CD4-positive, alpha-beta T cell treated with Interferon gamma for 1 hour (primary cell): ENCODE measurements around the gene ZC3HAV1.
"Not testable (repeated sequence)": the region's sequence is repeated elsewhere in the genome, so short reads cannot be mapped to it uniquely, and the experiment has no call there.

ENCODE experiments used
- DNase-seq: peaks from one replicate; pipeline ENCODE4 v3.0.0-alpha.2; 2020

ZC3HAV1 gene

DNA sequence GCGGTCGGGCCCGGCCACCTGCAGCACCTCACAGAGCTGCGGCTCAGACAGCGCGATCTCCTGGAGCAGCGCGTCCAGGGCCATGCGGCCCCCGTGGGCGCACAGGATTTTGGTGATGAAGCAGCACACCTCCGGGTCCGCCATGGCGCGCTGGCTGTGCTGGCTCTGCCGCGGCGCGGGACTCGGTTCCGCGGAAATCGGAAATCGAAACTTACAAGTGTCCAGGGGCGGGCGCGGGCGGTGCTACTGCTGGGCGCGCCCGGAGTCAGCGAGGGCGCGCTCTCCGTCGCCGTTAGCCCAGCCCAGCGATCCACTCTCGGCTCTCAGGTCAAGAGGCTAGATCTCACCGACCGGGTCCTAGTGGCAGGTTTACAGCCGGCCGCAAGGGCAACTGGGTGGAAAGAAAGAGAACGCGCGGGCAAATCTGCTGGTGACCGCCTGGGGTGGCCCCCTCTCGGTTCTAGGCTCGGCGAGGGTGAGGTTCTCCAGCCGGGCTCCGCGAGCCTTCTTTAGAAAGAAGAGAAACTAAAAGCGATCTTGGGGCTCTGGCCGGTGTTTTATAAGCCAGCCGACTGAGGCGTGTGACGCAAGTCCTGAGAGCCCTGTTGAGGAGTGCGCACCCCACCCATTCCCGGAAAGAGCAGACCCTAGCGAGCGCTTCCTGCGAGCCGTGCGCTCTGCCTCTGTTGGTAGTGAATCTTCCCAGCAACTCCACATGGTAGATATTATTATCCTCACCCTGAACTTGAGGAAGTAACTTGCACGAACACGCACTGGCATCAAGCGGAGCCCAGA is at the start of gene ZC3HAV1:
Gene ZC3HAV1, minus strand, starts transcription at position 533 of the 795 bp plus-strand sequence. Its CDS starts 389 bp downstream, at position 144.
- DNase-seq = peak; percentile 95

DNA sequence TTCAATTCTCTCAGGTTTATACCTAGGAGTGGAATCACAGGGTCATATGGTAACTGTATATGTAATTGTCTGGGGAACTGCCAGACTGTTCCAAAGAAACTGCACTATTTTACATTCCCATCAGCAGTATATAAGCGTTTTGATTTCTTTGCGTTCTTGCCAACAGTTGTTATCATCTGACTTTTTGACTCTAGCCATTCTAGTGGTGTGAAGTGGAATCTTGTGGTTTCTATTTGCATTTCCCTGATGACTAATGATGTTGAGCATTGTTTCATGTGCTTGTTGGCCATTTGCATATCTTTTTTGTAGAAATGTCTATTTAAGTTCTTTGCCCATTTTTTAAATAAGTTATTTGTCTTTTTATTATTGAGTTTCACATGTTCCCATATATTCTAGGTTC is 44.3 kb upstream of the ZC3HAV1 start:
- no peak for DNase-seq

DNA sequence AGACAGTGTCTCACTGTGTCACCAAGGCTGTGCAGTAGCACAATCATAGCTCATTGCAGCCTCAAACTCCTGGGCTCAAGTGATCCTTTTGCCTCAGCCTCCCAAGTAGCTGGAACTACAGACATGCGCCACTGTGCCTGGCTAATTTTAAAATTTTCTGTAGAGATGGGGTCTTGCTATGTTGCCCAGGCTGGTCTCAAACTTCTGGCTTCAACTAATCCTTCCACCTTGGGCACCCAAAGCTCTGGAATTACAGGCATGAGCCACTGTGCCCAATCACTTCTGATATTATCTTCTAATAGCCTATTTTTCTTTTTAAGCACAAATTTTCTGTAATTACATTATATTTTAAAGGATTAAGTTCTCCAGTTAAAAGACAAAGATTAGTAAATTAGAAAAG is 42.6 kb upstream of the ZC3HAV1 start:
- no peak for DNase-seq

DNA sequence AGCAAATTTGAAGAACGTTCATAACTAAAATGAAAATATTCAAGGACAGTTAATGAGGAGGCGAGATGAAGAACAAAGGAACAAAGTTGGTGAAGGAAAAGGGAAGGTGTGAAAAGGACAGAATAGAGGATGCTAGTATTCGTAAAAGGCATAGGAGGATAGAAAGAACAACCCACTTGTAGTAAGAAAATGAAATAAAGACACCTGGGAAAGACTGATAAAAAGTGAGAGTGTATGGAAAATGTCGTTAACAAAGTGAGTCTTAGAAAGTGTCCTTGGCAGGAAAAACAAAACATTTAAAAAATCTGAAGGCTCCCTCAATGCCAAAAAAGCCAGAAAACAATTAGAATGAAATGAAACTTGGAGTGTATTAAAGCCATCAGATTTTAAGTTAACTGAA is 29.6 kb upstream of the ZC3HAV1 start:
- DNase-seq = no peak

DNA sequence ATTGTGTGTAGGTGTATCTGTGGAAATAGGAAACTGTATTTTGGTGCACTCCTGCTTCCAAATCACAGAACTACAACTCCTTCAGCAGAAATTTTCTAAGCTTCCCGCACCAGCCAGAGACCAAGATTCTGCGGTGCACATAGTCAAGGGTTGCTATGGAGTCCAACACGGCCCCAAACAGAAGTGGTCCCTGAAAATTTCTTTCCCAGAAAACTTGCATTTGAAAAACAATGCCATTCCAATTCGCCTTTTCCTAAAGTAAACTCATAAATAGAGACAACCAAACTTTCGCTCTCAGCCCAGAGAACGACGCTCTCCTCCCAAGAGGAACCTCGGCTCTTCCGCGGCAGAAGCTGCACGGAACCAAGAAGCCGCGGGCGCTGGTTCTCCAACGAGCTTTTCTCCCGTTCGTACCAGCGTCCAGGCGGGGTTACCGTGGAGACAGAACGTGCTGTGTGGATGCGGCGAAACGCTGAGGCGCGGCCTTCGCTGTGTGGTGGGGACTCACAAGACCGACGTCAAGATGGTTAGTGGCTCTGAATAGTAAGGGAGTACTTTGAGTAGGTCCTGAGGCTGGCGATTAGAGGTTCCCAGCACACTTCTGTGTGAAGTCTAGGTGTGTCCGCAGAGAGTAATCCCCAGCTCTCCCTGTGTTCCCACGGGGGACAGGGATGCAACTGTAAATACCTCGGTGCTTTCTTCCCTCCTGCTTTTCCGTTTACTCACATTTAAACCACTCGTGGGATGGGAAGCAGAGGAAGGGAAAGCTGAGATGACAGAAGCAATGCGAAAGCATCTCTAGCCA is 24.0 kb upstream of the ZC3HAV1 start:
- DNase-seq = peak; percentile 85

DNA sequence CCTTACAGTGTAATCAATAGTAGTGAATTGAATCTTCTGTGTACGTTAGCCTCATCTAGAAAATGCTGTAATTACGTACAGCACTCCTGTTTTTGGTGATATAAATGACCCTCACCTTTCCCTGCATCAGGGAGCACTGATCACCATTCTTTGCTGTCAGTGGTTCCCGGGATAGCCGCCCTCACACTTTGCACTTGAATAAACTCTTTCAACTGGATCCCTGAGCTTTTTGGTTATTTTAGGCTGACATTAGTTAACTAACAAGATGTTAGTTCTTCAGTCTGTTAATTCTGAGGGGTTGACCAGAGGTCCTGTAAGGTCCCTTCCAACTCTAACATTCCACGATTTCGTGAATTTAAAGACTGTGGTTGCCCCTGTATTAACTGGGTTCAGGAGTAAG is 23.4 kb upstream of the ZC3HAV1 start:
- no peak for DNase-seq

DNA sequence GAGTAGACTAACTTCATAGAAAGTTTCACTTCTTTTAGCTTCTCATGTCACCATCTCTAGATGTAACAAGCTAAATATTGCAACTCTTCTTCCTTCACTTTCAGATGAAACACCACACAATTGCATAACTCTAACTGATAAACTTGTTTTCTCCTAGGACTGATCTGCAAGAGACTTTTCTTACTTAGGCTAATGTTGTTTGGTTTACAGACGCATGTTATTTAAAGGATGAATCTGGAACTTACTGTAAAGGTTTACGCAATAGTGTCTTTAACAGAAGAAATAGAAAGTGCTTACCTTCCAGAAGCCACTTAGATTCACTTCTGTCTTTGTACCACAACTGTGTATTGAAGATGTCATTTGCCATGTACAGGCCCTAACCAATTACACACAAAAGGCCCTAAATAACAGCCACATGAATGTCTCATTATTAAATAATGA is 22.1 kb upstream of the ZC3HAV1 start:
- no peak for DNase-seq

DNA sequence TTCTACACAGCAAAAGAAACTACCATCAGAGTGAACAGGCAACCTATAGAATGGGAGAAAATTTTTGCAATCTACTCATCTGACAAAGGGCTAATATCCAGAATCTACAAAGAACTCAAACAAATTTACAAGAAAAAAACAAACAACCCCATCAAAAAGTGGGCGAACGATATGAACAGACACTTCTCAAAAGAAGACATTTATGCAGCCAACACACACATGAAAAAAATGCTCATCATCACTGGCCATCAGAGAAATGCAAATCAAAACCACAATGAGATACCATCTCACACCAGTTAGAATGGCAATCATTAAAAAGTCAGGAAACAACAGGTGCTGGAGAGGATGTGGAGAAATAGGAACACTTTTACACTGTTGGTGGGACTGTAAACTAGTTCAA is 20.3 kb upstream of the ZC3HAV1 start:
- not testable (repeated sequence) for DNase-seq

DNA sequence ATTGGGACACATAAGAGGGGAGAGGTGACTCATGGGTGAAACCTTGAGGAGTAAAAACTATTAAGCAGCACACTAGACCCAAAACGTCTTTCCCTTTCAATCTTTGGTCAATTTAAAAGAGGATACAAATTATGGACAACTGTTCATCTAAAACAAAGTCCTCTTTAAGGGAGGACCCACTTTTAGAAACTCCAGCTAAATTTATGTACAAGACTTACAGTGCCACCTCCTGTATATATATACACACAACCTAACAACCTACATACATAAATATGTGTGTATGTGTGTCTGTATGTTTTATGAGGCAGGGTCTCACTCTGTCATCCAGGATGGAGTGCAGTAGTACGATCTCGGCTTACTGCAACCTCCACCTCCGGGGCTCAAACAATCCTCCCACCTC is 18.1 kb upstream of the ZC3HAV1 start:
- DNase-seq = no peak

DNA sequence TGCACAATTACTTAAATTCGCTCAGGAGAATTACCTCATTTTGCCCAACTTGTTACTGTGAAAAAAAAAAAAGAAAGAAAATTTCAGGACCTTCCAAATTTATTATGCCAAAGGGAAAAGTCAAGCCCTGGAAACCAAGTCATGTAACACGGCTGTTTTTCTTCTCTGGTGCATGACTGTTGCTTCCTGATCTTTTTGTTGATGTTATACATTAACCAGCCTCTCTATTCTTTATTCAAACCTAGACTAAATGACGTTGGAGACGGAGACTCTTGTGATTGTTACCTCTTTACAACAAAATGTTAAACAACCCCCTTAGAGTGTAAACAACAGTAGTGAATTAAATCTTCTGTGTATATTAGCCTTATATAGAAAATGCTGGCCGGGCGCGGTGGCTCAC is 16.1 kb upstream of the ZC3HAV1 start:
- DNase-seq = no peak

DNA sequence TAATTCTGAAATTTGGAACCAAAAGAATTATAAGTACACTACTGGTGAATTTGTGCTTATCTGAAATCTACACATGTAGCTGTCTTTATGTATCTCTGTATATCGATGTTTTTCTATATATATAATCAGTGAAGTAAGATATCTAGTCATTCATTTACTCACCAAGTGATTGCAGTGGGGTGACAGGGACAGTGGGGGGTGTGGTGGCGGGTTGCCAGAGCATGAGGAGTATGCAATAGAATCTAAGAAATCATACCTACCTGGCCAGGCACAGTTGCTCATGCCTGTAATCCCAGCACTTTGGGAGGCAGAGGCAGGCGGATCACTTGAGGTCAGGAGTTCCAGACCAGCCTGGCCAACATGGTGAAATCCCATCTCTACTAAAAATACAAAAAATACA is 15.5 kb upstream of the ZC3HAV1 start:
- not testable (repeated sequence) for DNase-seq

DNA sequence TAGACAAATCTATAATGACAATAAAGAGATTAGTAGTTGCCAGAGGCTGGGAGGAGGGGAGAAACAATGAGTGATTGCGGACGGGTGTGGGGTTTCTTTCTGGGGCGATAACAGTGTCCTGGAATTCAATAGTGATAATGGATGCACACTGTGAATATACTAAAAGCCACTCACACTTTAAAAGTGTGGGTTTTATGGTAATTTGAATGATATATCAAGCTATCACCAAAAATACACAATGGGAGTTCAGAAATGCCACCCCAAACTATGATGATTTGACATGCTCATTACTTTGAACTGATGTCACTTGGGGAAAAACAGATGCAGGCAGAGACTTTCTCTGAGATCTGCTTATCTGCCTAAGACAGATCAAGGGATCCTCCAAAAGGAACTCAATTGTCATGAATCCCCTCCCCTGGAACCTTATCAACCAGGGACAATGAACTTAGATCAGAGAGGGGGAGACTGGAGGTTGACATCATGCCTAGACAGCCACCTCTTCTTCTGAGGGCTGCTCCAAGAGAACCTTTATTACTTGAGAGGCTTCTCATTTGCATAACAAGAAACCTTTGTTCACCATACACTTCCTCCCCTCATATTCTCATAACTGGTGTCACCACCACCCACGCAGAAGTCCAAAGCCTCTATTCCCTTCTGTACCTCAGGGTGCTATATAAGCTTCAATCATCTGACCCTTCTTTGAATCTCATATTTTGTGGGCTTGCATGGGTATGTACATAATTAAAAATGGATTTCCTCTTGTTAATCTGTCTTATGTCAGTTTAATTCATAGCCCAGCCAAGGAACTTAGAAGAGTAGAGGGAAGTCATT is 14.8 kb upstream of the ZC3HAV1 start:
- DNase-seq = no peak

DNA sequence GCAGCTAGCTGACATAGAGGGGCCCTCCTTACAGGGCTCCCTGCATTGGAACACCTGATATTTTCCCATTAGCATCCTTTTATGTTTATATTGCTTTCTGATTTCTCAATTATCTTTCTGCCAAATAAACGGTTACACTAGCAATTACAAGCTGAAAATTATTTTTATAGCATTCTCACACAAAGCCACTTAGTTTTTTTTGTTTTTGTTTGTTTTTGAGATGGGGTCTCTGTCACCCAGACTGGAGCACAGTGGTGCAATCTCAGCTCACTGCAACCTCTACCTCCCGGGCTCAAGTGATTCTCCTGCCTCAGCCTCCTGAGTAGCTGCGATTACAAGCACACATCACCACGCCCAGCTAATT is 9.9 kb upstream of the ZC3HAV1 start:
- no peak for DNase-seq

DNA sequence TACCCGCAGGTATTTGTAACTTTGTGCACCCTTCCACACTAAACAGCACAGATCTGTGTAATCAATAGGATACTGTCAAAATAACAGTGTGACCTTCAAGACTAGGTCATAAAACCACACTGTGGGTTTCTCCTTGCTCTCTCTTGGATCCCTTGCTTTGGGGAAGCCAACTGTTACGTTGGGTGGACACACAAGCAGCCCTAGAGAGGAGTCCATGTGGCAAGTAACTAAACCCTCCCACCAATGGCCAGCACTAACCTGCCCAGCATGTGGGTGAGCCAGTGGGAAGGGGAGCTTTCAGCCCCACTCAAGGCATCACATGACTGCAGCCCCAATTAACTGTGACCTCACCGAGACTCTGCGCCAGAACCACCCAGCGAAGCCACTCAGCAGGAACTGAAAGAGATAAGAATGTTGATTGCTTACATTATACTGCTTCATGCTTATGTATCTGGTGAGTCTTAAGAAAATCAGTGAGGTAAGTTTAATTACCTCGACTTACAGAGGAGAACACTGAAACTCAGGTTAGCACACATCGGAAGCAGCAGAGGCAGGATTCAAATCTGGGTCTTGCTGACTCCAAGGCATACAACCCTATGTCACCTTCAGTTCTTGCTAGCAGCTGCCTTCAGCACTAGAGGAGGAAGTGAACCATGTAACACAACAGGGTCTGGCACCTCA is 9.4 kb upstream of the ZC3HAV1 start:
- peak; percentile 52 for DNase-seq

DNA sequence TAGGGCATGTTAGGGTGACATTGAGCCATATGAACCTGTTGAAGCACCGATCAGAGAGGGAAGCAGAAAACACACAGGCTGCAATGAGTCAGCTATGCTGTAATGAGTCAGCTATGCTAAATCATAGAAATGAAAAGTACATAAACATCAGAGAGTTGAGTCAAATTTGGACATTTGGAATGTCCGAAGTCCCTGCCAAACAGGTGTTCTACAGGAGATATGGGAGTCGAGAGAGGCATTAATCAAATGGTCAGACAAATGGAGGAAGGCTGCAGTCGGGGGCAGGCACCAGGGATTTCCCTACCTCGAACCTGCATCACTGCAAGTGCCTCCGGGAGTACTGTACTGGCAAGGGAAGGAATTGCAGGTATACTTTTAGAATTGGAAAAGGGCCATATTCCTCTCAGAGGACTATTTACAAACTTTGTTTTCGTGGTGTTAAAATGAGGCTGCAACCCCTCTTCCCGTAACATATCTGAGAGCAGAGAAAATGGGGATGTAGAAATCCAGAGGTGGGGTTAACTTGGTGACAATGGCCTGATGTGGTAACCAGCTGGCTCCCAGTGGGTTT is 8.8 kb upstream of the ZC3HAV1 start:
- no peak for DNase-seq

DNA sequence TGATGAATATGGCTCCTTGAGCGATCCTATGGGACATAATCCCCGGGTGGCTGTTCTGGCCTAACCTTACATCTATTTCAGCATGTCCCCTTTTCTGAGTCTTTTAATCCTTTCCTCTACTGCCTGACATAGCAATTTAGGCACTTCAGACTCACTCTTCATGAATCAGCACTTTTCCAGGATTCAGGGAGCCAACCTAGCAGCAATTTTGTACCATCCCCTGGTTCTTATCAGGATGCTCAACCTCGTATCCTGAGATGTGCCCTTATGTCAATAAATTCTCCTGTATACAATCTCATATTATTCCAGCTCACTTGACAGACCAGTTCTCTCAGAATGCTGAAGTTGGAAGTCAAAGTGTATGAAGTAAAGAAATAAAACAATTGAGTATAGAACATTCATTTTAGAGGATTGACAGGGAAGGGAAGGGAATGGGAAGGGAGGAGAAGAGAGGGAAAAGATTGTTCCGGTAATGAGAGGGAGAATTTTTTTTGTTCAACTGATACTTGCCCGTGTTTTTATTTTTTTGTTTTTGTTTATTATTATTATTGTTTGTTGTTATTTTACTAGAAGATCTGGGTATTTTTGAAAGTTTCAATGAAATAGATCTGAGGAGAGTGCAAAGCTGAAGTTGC is 8.2 kb upstream of the ZC3HAV1 start:
- no peak for DNase-seq

DNA sequence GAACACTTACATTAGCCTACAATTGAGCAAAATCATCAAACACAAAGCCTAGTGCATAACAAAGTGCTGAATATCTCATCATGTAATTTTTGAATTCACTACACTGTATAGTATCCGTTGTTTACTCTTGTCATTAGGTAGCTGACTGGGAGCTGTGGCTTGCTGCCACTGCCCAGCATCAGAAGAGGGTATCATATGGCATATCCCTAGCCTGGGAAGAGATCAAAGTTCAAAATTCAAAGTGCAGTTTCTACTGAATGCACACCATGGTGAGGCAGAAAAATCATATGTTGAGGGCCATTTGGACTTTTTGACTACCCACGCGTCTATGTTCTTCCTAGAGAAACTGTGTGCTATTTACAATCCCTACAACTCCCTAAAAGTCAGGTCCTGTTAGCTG is 7.5 kb upstream of the ZC3HAV1 start:
- no peak for DNase-seq

DNA sequence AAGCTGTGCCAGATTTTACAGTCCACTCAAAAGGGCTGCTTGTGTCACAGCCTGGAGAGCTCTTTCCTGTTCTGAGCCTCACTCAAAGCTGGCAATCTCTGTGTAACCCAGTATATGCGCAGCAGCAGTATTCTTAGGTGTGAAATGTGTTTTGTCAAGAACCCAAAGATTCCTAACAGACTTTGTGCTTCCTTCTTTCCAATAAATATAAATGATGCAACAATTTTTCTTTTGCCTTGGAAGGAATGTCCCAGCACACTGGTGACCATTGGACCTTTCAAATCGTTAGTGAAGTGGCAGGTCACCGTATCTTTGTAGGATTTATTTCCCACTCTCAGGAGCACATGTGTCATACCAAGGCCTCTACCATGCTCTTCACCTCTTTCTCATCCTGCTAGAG is 5.6 kb upstream of the ZC3HAV1 start:
- DNase-seq = no peak

DNA sequence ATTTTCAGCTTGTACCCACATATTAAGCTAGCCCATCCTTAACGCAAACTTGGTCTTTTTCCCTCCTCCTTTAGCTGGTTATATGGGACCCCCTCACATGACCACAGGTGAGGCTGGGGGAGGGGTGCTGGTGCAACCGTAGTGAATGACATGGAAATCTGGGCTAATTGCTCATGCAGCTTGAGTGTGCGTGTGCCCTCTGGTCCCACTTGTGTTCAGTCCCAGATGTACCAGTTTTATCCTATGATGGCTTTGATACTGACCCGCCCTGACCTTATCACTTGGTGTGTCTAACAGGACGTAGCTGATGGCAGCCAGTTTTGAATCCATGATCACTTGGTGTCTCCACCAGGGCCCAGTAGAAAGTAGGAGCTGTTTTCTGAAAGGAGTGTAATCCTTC is 5.1 kb upstream of the ZC3HAV1 start:
- DNase-seq = no peak

DNA sequence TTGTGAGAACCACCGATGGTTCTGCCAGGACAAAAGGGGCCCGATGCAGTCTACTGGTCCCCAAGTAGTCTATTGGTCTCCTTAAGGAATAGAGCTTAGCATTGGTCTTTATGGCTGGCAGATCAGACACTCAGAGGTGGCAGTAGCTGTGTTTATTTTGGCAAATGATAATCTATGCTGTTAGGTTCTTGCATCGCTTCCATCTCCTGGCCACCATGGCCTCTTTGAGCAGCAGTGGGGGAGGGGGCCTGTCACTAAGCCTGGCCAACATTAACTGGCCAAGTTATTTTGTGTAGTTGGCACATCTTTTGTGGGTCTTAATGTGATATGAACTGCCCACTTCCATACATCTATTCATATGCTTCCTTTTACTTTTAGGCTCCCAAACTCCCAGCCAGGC is 4.5 kb upstream of the ZC3HAV1 start:
- DNase-seq = no peak

DNA sequence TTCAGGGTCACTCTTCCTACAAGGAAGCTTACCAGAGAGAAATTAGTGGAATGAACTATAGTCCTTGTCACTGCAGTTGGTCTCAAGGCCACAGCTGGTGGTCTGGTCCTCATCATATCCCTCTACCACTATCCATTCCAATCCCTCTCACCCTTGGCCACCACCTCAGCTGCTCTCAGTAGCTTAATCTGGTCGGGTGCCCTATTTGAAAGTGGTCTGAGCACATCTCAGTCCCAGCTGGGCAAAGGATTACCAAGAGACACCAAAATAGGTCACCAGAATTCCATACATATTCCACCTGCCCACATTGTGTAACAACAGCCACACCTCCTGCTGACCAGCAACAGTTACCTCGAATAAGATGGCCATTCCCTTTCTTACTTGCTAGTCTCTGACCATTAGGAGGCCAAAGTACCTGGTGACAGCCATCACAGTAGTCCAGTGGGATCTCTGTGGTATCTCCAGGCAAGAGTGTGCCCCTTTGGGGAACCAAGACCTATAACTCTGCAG is 3.3 kb upstream of the ZC3HAV1 start:
- DNase-seq = no peak

DNA sequence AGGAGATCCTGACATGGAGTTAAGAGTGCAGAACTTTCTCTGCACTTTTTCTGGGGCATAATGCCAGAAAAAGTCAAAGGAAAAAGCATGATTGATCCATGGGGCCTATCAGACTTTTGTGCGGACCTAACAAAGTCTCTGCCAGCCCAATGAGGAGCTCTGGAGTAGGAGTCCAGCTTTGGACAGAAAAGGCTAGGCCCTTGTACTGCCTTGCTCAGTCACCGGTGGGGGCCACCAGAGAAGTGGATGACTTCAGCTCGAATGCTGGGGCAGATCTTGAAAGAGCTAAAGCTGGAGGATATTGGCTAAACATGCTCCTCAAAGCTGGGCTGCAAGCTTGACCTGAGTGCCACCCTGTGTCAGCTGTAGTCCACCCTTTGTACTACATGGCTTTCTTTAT is 2.8 kb upstream of the ZC3HAV1 start:
- DNase-seq = no peak
